ENCODE measurements around the gene SSBP4.

SSBP4 gene

DNA sequence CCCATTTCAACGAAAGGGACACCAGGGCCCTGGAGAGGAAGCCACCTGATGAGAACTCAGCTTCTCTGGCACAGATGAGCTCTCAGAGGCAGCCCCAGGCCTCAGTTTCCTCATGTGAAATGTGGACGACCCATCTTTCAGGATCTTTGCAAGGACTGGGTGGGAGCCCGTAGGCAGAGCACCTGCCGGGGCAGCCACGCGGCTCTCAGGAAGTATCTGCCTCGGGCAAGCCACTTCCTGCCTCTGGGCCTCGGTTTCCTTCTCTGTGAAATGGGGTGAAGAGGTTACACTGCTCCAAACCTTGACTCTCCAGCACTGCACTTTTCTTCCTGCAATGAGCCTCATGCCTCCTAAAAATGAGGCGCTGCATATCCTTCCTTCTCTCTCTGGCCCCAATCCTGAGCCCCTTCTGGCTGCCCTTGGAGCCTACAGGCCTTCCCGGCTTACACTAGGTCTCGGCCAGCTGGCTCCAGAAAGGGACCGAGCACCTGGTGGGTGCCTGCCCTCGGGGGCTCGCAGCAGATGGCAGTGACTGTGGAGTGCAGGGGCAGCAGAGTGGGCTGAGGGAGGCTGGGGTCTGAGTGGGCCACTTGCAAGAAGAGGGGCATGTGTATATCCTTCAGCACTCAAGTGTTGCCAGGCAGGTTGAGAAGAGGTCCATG is 3.5 kb downstream of the SSBP4 start:
- DNase-seq: peak; percentile 63

GRCh38 chr19:18423258-18424020 is 4.2 kb downstream of the SSBP4 start:
- no peak for DNase-seq

GRCh38 chr19:18424122-18424889 is 5.1 kb downstream of the SSBP4 start:
- no peak for DNase-seq

GRCh38 chr19:18424890-18425514 is 5.8 kb downstream of the SSBP4 start:
- DNase-seq: no peak

- DNase-seq: no peak
Measured at GRCh38 chr19:18425515-18426415, 6.6 kb downstream of the SSBP4 start.

DNA sequence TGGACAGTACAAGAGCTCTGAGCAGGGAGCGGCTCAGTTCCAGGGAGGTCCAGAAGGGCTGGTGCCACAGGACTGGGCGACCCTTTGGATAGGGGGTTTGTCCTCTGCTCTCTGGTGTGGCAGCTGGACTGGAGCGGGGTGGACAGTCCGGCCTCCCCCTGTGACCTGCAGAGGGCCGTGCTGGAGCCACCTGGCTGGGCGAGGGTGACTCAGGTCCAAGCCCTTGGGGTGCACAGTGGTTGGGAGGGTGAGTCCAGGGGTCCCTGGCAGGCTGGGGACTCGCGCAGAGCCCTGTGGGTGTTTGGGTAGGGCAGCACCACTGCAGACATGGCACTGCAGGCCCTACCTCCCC is 7.2 kb downstream of the SSBP4 start:
- DNase-seq: no peak

- DNase-seq: peak; percentile 55
Measured at GRCh38 chr19:18427080-18427742, 8.0 kb downstream of the SSBP4 start.

DNA sequence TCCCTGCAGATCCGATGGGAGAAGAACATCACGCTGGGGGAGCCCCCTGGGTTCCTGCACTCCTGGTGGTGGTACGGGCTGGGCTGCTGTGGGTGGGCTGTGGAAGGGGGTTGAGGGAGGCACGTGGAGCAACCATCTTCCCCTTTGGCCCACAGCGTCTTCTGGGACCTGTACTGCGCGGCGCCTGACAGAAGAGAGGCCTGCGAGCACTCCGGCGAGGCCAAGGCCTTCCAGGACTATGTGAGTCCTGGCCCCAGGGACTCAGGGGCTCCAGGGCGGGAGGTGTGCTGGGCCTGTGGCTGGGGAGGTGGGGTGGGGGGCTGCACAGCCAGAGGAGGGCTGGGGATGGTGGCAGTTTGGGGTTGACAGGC is 8.5 kb downstream of the SSBP4 start:
- DNase-seq: no peak

DNA sequence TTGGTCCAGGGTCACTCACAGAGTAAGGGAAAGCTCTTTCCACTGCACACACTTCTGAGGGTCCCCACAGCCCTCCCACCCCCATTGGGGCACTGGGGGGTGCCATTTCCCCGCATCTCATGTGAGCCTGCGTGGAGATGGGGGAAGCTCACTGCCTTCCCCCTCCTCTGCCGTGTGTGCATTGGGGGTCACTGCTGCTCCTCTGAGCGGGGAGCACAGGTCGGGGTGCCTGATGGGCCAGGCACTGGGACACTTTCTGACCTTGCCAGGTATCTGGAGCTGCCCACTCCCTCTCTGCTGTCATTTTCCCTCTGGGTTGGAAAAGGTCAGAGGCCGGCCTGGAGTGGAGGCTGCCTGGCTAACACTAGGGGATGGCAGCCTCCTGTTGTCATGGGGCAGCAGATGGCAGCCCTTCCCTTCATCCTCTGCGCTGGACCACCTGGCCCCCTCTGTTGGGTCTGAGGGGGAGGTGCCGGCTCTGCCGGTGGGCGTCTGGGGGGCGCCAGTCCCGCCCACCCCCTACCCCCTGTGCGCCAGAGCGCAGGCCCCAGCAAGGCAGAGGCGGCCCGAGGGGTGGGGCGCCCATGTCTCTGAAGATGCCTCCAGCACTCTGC is 9.1 kb downstream of the SSBP4 start:
- DNase-seq: peak; percentile 59

GRCh38 chr19:18428787-18429674 is 9.8 kb downstream of the SSBP4 start:
- DNase-seq: peak; percentile 91

GRCh38 chr19:18429717-18430416 is 10.7 kb downstream of the SSBP4 start:
- DNase-seq: peak; percentile 63

DNA sequence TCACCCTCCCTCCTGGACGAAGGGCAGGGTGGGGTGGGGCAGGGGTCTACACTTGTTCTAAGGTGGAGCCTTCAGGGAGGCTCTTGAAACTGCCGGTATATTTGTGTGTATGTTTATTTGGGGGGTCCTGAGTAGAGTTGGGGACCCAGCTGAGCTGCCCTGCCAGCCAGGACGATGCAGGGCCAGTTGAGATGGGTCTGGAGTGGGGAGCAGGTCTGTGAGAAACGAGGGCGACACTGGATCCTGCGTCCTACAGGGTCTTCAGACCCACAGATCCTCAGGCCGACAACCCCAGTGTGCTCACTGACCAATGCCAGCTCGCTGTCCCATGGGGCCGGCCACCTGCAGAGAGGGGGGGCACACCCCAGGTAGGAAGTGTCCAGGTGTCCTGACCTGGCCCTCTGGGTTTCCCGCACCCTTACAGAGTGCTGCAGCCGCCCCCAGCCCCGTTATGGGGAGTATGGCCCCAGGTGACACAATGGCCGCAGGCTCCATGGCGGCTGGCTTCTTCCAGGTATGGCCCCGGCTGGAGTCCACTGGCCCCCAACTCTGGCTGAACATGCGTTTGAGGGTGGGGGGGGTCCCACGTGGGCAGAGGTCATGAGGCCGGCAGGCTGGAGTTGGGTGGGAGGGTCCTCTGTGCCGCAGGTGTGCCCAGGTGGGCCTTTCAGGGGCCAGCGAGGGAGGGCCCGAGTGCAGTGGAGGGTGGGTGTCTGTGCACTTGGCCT is 11.4 kb downstream of the SSBP4 start:
- DNase-seq: no peak

DNA sequence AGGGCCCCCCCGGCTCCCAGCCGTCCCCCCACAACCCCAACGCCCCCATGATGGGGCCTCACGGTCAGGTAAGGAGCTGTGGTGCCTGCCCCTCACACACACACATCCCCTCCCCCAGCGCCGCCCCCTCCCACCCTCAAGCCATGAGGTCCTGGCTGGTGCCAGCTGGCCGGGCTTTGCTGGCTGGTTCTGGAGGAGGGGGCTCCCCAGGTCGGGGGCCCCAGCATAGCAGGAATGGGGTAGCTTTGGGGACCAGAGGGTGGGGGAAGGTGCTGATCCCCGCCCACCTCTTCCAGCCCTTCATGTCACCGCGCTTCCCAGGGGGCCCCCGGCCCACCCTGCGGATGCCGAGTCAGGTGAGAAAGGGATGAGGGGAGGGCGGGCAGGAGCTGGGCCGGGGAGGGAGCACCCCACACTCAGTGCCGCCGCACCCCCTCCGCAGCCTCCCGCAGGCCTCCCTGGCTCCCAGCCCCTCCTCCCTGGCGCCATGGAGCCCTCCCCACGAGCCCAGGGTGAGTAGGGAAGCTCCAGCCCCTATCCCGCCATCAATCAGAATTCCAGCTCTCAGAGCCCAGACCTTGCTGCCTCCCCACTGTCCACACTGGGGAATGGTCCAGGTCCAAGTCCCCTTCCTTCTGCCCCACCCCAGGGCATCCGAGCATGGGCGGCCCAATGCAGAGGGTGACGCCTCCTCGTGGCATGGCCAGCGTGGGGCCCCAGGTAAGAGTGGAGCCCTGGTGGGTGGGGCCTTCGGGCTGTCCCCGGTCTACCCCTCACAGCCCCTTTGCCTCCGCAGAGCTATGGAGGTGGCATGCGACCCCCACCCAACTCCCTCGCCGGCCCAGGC is 12.4 kb downstream of the SSBP4 start:
- no peak for DNase-seq

- no peak for DNase-seq
Measured at GRCh38 chr19:18432275-18433014, 13.2 kb downstream of the SSBP4 start.

DNA sequence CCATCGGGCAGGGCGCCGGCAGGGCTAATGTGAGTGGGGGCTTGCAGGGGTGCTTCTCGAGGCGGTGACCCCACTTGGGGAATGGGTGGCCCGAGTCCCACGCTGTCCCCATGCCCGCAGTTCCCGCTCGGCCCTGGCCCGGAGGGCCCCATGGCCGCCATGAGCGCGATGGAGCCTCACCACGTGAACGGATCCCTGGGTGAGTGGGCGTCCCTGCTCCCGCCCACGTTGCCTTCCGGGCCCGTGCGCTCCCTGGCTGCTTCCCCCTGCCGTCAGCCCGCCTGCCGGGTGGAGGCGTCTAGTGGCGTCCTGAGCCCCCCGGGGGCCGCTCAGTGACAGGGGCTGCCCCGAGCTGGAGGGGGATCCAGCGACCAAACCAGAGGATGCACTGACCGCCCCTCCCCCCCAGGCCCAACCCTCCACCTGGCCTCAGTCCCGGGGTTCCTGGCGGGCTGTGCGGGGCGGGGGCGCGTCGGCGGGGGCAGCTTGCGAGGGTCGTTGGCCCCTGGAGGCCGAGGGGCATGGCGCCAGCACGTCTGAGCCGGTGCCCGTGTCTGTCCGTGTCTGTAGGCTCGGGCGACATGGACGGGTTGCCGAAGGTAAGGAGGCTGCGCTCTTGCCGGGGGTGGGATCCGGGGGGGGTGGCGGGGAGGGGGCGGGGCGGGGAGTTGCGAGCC is 14.0 kb downstream of the SSBP4 start:
- no peak for DNase-seq

DNA sequence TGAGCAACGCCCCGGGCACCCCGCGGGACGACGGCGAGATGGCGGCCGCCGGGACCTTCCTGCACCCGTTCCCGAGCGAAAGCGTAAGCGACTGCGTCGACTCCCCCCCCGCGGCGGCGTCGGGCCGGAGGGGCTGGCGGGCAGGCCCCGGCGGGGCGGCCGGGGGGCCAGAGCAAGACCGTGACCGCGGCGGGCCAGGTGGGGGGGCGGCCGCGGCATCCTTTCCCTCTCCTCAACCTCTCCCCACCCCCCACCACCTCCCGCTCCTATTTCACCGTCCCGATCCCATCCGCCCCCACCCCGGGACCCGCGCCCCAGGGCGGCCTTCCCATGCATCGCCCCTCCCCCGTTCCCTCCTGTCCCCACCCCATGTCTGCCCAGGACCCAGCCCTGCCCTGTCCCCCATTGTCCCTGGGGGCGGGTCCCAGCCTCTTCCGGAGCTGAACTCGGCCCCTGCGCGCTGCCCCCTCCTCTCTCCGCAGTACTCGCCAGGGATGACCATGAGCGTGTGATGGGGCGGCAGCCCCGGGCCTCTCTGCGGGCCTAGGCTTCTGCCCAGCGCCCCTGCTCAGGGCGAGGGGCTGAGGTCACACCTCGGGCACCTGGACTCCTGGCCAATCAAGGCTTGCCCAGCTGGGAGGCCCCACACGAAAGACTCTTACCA is 14.7 kb downstream of the SSBP4 start:
- no peak for DNase-seq
